Activated CD4-positive, alpha-beta T cell treated with anti-CD3 and anti-CD28 coated beads, Interleukin-2, amount 50 U/mL, for 24 hours (primary cell): Measurements from ENCODE around the gene MIA2.
A peak's percentile ranks its signal among the peaks of the same experiment; 100 is the strongest.

Experiments
- DNase-seq, 2 donors: peaks; one replicate each; pipeline ENCODE4 v3.0.0-alpha.2; 2020; ENCODE audit warnings: low read depth in 1 of 2, low spot score in 1 of 2

The MIA2 gene

DNA sequence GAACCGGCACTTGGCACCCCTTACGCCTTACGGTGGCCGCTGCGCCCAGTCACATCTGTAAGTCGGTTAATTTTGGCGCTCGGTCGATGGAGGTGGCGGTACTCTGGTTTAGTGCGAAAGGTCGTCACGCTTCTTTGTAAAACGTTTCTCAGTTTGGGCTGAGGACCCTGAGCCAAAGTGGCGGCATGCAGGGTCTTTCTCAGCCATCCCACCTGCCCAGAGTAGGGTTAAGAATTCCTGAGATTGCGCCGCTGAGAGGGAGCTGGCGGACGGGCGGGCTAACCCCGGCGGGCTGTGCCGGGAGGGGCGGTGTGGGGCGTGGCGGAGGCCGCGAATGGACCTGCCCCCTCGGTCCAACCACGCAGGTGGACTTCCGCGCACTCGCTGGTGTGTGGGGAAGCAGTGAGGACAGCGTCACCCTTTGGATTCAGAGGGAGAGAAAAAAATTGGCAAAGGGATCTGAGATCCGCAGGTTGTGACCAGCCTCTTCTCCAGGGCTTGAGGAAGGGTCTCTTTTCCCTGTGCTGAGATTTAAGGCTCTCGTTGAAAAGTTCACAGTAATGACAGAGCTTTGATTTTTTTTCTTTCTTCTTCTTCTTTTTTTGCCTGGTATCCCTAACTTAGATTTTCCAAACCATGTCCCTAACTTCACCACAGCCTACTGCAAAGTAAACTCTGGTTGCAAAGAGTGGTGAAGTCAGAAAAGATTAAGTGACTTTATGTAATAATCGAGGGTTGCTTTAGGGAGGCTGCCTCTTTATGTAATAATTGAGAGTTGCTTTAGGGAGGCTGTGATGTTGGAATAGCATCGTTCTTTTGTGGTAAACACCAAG lies 199.1 kb downstream of the MIA2 start:
- peak in 1 of 2 donors; percentile 56 for DNase-seq

DNA sequence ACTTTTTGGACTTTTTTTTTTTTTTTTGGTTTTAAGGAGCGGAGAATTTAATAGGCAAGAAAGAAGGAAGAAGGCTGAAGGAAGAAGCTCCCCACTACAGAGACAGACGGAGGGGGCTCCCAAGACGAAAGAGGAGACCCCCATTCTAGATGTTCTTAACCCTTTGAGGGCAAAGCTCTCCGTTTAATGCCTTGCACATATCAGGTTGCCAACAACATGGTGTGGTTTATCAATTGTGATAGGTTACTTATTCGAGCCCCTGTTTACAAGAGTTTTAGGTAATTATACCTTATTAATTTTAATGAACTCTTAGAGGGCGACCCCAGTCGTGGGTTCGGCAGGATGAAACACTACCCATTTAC lies 199.7 kb downstream of the MIA2 start:
- no peak for DNase-seq

DNA sequence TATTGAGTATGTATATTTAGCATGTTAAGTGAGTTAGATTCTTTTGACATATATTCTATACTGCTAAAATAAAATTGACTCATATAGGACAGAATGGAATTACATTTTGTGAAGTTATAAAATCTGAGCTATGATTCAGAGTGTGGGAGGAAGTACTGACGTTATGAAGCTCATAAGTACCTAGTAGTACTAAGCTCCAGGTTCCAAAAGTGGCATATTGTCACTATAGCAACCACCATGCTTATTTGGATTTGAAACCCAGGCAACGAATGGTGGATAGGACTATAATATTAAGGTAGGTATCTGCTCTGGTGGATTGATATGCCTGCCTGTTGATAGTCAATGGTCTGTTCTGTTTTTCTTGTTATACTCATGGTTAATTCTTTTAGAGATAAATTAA lies 200.7 kb downstream of the MIA2 start:
- DNase-seq, result no peak

DNA sequence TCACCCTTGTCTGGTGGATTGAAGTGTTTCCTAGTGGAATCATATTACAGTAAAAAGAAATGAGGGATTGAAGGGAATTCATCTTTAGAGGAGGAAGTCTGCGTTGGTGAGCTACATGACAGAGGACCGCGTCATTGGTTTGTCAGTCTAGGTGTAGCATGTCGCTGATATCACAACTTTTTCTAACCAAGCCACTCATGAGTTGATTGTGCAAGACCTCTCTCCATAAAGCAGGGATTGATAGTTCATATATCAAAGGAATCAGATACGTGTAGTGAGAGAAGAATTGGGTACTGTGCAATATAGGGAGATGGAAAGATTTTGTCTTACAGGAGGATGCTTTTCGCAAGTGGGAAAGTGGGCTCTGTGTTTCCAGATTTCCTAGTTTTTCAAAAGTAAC lies 201.5 kb downstream of the MIA2 start:
- DNase-seq, result no peak
